Endodermal cell (in vitro differentiated cells): Measurements from ENCODE around the gene MYOF. TPM values are rescaled to one million over a fixed set of nuclear protein-coding genes. Genes with fewer than 3 reads are reported as not detected.

Source experiments
- DNase-seq: peaks from one replicate; pipeline ENCODE4 v3.0.0-alpha.2; 2017
- H3K27ac ChIP-seq: 2 replicates; pipeline ENCODE4 v1.5.1; 2013; ENCODE audit warnings: mild to moderate bottlenecking, low read depth, low read length, moderate library complexity
- H3K27me3 ChIP-seq: 2 replicates; pipeline ENCODE4 v1.6.1; 2013; ENCODE audit warnings: mild to moderate bottlenecking, low read length, moderate library complexity; ENCODE audit not compliant: insufficient read depth, control insufficient read depth, poor library complexity, severe bottlenecking
- H3K36me3 ChIP-seq: 2 replicates; pipeline ENCODE4 v1.7.0; 2013; ENCODE audit warnings: mild to moderate bottlenecking, low read length, moderate library complexity; ENCODE audit not compliant: control insufficient read depth, insufficient read depth
- H3K4me1 ChIP-seq: one replicate; pipeline ENCODE4 v1.7.0; 2013; ENCODE audit warnings: low read length; ENCODE audit not compliant: control insufficient read depth, insufficient read depth
- H3K4me3 ChIP-seq: 2 replicates; pipeline ENCODE4 v1.5.1; 2013; ENCODE audit warnings: mild to moderate bottlenecking, low read length, moderate library complexity
- H3K9ac ChIP-seq: 2 replicates; pipeline ENCODE4 v1.6.1; 2013; ENCODE audit warnings: mild to moderate bottlenecking, low read length, moderate library complexity; ENCODE audit not compliant: poor library complexity, severe bottlenecking; ENCODE audit errors: extremely low read depth
- H3K9me3 ChIP-seq: 2 replicates; pipeline ENCODE4 v1.6.1; 2013; ENCODE audit warnings: mild to moderate bottlenecking, low read length, moderate library complexity; ENCODE audit not compliant: control insufficient read depth
- H3K27ac Mint-ChIP-seq: 2 replicates; pipeline ENCODE4 v1.8.0; 2020; ENCODE audit warnings: mixed read lengths
- H3K27me3 Mint-ChIP-seq: 2 replicates; pipeline ENCODE4 v1.8.0; 2021; ENCODE audit warnings: mild to moderate bottlenecking, mixed read lengths; ENCODE audit not compliant: insufficient read depth
- H3K36me3 Mint-ChIP-seq: 2 replicates; pipeline ENCODE4 v1.8.0; 2020; ENCODE audit warnings: low read depth, mixed read lengths
- H3K4me1 Mint-ChIP-seq: 2 replicates; pipeline ENCODE4 v1.8.0; 2020; ENCODE audit warnings: mixed read lengths
- H3K4me3 Mint-ChIP-seq: 2 replicates; pipeline ENCODE4 v1.8.0; 2020; ENCODE audit warnings: mild to moderate bottlenecking, moderate library complexity, mixed read lengths
- H3K9me3 Mint-ChIP-seq: 2 replicates; pipeline ENCODE4 v1.8.0; 2020; ENCODE audit warnings: mild to moderate bottlenecking, mixed read lengths
- CTCF ChIP-seq: fragments of 200-600 bp; sonication (generic); conservative IDR thresholded peaks from 2 replicates; pipeline ENCODE4 v1.5.0; 2021; ENCODE audit warnings: antibody characterized with exemption, mild to moderate bottlenecking
- WGBS, 2 experiments: methylation state at CpG; one replicate each; pipeline versions ENCODE4 v1.1.5 to v1.1.7; 2013; ENCODE audit warnings: missing lambda C conversion rate in 2 of 2, mixed read lengths in 1 of 2; ENCODE audit not compliant: insufficient coverage in 1 of 2, insufficient read length in 1 of 2; 5-methylcytosine and 5-hydroxymethylcytosine counted together
- total RNA-seq, 2 donors: library from RNA; stranded (reverse); fragmentation: NEBNext Ultra II Directional in 1 of 2; extraction: Animal tissue kit (Norgen Biotek cat#: 25700) in 1 of 2; gene quantifications; 2 replicates in 1 of 2; 3 replicates in 1 of 2; pipeline ENCODE4 v1.2.1, GENCODE V29; 2021

Gene MYOF
- total RNA-seq, 2 donors from 2014 or later, result 37.4 to 93.8 TPM

- H3K4me3 ChIP-seq, result no peak overlapping the region
- WGBS, 2 experiments, result 90 to 93% methylated on average over 4 to 7 of the region's 8 CpGs
- no peak for TF ChIP-seq CTCF
These were observed 33.2 kb upstream of the MYOF start for GRCh38 chr10:93515071-93516005.

GRCh38 chr10:93514521-93514920, 32.4 kb upstream of the MYOF start:
- no peak overlapping the region for H3K27ac ChIP-seq
- no peaks in the 10 kb centered on the region for H3K27me3 ChIP-seq
- Mint-ChIP-seq H3K4me1 (peaks cover 6% of the 10 kb centered on the region), H3K27me3 (no peaks in the 10 kb centered on the region), H3K4me3 (no peak overlapping the region), H3K27ac (no peak overlapping the region), H3K36me3 (peaks cover 66% of the 10 kb centered on the region), H3K9me3 (peaks cover 11% of the 10 kb centered on the region)
- WGBS, 2 experiments, result 88 to 90% methylated on average over 4 of the region's 4 CpGs
- peaks cover 80% of the 10 kb centered on the region for H3K36me3 ChIP-seq
- H3K9ac ChIP-seq, result no peak overlapping the region
- no peak overlapping the region for H3K4me3 ChIP-seq
- DNase-seq, result no peak
- peaks cover 37% of the 10 kb centered on the region for H3K9me3 ChIP-seq
- H3K4me1 ChIP-seq, result no peaks in the 10 kb centered on the region
- TF ChIP-seq CTCF, result no peak

More at GRCh38 chr10:93515071-93516005, 33.2 kb upstream of the MYOF start:
- H3K27ac ChIP-seq, result no peak overlapping the region
- H3K9me3 Mint-ChIP-seq, result peaks cover 19% of the 10 kb centered on the region
- H3K27ac Mint-ChIP-seq, result no peak overlapping the region
- peaks cover 6% of the 10 kb centered on the region for H3K4me1 Mint-ChIP-seq
- no peaks in the 10 kb centered on the region for H3K4me1 ChIP-seq
- no peak overlapping the region for H3K4me3 Mint-ChIP-seq
- H3K27me3 Mint-ChIP-seq, result no peaks in the 10 kb centered on the region
- DNase-seq, result no peak
- peaks cover 45% of the 10 kb centered on the region for H3K9me3 ChIP-seq
- no peak overlapping the region for H3K9ac ChIP-seq
- peaks cover 72% of the 10 kb centered on the region for H3K36me3 Mint-ChIP-seq
- H3K36me3 ChIP-seq, result peaks cover 81% of the 10 kb centered on the region
- no peaks in the 10 kb centered on the region for H3K27me3 ChIP-seq

- H3K4me3 Mint-ChIP-seq, result no peak overlapping the region
- Histone ChIP-seq H3K9me3 (peaks cover 23% of the 10 kb centered on the region), H3K36me3 (peaks cover 77% of the 10 kb centered on the region), H3K27ac (no peak overlapping the region), H3K4me3 (no peak overlapping the region), H3K9ac (no peak overlapping the region), H3K27me3 (no peaks in the 10 kb centered on the region), H3K4me1 (no peaks in the 10 kb centered on the region)
- no peaks in the 10 kb centered on the region for H3K27me3 Mint-ChIP-seq
- no peak for DNase-seq
- H3K4me1 Mint-ChIP-seq, result peaks cover 6% of the 10 kb centered on the region
- 45% methylated on average over 1 of the region's 1 CpG; no CpG with 5 or more reads in 1 of the 2 experiments for WGBS, 2 experiments
- H3K9me3 Mint-ChIP-seq, result no peaks in the 10 kb centered on the region
- H3K27ac Mint-ChIP-seq, result no peak overlapping the region
- no peak for TF ChIP-seq CTCF
- H3K36me3 Mint-ChIP-seq, result peaks cover 59% of the 10 kb centered on the region
These were observed 31.0 kb upstream of the MYOF start for GRCh38 chr10:93513091-93513490.
